NCI-H345 (cell line): ENCODE results near the gene STX8.
A peak's percentile ranks its signal among the peaks of the same experiment; 100 is the strongest.
"Not testable (repeated sequence)": the region's sequence is repeated elsewhere in the genome, so short reads cannot be mapped to it uniquely, and the experiment has no call there.

Source experiments
- DNase-seq: peaks from one replicate; lab custom pipeline; 2025; lab: John Stamatoyannopoulos, UW

STX8 gene, protein sequence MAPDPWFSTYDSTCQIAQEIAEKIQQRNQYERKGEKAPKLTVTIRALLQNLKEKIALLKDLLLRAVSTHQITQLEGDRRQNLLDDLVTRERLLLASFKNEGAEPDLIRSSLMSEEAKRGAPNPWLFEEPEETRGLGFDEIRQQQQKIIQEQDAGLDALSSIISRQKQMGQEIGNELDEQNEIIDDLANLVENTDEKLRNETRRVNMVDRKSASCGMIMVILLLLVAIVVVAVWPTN

GRCh38 chr17:9575381-9576101, at the start of gene STX8:
TSS of gene STX8 (minus strand) at chr17:9575820. CDS start at chr17:9575808, 12 bp downstream.
- peak; percentile 80 for DNase-seq

- DNase-seq, result no peak
Observed at GRCh38 chr17:9622961-9623360, 47.3 kb upstream of the STX8 start.

DNA sequence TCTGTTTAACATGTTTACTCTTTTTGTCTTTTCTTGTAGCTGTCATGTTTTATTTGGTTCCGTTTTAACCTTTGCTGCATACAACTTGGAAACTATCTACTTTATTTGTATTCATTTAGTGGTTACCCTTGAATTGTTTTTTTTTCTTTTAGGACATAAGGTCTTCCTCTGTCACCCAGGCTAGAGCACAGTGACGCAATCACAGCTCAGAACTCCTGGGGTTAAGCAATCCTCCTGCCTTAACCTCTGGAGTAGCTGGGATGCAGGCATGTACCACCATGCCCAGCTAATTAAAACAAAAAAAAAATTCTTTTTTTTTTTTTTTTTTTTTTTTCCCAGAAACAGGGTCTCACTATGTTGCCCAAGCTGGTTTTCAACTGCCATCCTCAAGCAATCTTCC, 39.9 kb upstream of the STX8 start:
- no peak for DNase-seq

DNA sequence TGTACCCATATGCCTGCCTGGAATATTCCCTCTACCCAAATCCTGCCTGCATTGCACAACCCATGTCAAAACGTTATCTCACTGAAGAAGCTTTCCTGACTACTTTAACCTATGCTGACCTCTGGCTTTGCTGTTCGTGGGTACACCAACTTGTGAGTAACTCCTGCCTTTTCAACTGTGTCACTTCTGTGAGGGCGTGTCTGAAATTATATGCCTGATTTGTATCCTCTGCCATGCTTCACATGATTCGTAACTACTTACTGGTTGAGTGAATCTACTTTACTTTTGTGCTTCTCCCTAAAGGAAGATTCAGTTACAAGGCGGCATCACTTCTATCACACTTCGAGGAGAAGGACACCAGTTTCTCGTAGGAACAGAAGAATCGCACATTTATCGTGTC, 36.4 kb upstream of the STX8 start:
- DNase-seq, result no peak

DNA sequence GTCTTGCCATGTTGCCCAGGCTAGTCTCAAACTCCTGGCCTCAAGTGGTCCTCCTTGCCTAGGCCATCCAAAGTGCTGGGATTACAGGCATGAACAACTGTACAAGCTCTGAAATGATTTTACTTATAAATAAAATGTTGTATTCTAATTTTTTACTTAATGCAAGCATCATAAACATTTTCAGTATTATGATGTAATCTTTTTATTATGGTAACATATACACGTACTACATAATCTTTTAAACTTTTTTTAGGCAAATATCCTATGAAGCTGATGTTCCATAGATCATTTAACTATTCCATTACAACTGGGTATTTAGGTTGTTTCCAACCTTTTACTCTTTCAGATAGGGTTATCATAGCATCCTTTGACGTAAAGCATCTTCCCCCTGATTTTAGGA, 35.9 kb upstream of the STX8 start:
- no peak for DNase-seq

GRCh38 chr17:9607058-9607457, 31.4 kb upstream of the STX8 start:
- not testable (repeated sequence) for DNase-seq

- DNase-seq, result no peak
Observed at GRCh38 chr17:9606453-9606852, 30.8 kb upstream of the STX8 start.

GRCh38 chr17:9604583-9604982, 29.0 kb upstream of the STX8 start:
- not testable (repeated sequence) for DNase-seq

DNA sequence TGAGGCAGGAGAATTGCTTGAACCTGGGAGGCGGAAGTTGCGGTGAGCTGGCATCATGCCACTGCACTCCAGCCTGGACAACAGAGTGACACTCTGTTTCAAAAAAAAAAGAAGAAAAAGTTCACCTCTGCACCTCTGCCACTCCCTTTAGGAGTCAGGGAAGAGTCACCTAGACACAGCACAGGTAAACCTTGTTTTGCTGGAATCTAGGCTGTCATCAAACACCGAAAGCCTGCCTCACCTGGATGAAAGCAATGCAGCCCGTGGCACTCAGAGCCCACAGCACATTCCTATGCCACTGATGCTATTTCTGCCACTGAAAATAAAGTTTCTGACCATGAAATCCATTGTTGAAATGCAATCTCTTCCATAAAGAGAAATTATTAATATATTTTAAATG, 23.0 kb upstream of the STX8 start:
- DNase-seq, result no peak

- not testable (repeated sequence) for DNase-seq
Observed at GRCh38 chr17:9597638-9598037, 22.0 kb upstream of the STX8 start.

DNA sequence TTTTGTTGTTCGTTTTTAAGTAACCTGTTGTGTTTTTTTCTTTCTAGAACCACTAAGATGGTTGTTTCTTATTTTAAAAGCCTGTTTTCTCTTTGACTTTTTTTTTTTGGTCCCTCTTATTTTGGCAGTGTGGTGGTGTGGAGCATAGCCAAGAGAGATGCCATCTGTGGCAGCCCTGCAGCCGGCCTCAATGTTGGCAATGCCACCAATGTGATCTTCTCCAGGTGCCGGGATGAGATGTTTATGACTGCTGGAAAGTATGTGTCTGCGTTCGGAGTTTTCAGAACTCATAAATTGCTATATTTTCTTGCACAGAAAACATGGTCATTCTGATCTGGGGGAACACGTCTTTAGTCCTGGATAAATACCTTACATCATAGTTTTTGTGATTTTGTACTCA, 18.4 kb upstream of the STX8 start:
- DNase-seq, result no peak

GRCh38 chr17:9587969-9588656, 12.5 kb upstream of the STX8 start:
- no peak for DNase-seq

GRCh38 chr17:9577373-9577709, 1.7 kb upstream of the STX8 start:
- no peak for DNase-seq

GRCh38 chr17:9576521-9577372, 1.1 kb upstream of the STX8 start, which contains the start of gene CFAP52:
TSS of gene CFAP52 (plus strand) at chr17:9576642. CDS start at chr17:9576696, 54 bp downstream.
- peak; percentile 76 for DNase-seq

GRCh38 chr17:9571201-9571600, 4.4 kb downstream of the STX8 start:
- no peak for DNase-seq

GRCh38 chr17:9568957-9569588, 6.5 kb downstream of the STX8 start:
- DNase-seq, result no peak

DNA sequence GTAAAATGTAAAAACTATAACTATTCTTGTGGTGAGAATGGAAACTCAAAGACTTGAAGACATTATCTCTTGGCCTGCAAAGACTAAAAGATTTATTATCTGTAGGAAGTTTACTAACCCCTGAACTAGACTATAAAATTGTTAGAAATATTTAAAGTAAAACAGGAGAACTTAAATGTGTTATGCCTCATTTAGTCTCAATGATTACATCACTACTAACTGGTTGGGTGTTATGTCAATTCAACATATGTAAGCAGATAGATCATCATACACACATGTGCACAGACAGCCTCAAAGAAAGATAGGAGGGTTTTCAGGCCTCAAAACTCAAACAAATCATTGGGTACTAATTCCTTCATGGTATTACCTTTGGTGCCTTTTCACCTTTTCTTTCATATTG, 7.6 kb downstream of the STX8 start:
- DNase-seq, result no peak

GRCh38 chr17:9566739-9567138, 8.9 kb downstream of the STX8 start:
- DNase-seq, result not testable (repeated sequence)

GRCh38 chr17:9566067-9566466, 9.6 kb downstream of the STX8 start:
- no peak for DNase-seq

GRCh38 chr17:9564104-9564503, 11.5 kb downstream of the STX8 start:
- no peak for DNase-seq

DNA sequence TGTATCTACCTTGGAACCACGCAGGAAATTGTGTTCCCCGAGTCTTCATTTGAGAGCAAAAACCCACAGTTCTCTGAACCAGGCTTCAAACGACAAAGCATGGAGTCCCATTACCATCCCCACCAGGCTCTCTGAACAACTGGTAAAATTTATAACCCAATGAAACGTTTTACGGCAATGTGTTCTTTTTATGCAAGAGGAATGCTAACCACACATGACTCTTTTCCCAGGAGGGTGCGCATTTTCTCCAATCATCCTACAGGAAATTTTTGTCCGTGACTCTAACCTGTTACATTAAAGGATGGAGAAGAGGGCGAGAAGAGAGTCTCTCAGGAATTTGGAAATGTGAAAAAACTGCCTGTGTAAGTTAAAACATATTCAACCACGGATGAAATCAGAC, 17.8 kb downstream of the STX8 start:
- no peak for DNase-seq
